Measurements from ENCODE around the gene SAPCD1.

DNA sequence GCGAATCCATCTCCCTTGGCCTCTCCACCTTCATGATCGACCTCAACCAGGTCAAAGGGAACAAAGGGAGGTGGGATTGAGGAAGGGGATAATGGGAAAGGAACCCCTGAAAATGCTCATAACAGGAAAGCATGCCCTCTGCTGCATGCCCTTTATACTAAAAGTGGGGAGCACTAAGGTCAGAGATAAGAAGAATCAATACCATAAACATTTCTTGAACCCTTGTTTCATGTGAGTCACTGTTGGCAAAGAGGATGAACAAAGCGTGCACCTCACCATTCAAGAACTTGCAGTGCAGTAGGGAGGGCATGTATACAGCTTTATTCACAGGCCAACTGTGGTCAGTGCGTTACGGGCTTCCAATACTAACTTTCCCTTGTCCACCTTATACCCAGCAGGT, 1.7 kb upstream of the SAPCD1 start:
- TF ChIP-seq POLR2A (IDR thresholded peaks at IDR 0.05; ENCODE audit: low read depth, low read length) (no peak), POLR2AphosphoS5 (IDR thresholded peaks at IDR 0.05; ENCODE audit: low read depth, low read length) (no peak), SPI1 (IDR thresholded peaks at IDR 0.05; ENCODE audit: low read depth, low read length) (no peak), TAF1 (IDR thresholded peaks at IDR 0.05; ENCODE audit: low read depth, low read length) (no peak), POU2F2 (IDR thresholded peaks at IDR 0.05; ENCODE audit: low read depth, low read length) (no peak)

Data from GM12891 (cell line).